PC-9 (cell line): ENCODE data around the gene EBLN2.

Experiments
- CTCF ChIP-seq: fragments of 200-600 bp; sonication (generic); conservative IDR thresholded peaks from 2 replicates; pipeline ENCODE4 v1.6.1; 2017; ENCODE audit warnings: mixed run types, antibody characterized with exemption, mild to moderate bottlenecking, moderate library complexity
- EZH2 ChIP-seq: fragments of 200-600 bp; sonication (generic); IDR thresholded peaks from 2 replicates; pipeline ENCODE4 v1.8.0; 2017; ENCODE audit warnings: antibody characterized with exemption, low read depth

GRCh38 chr3:73098026-73098425, 36.6 kb downstream of the EBLN2 start:
- TF ChIP-seq CTCF: no peak
- TF ChIP-seq EZH2: no peak
